Measurements from ENCODE around the gene AP3S2.

- TF ChIP-seq CTCF (IDR thresholded peaks at IDR 0.05) (no peak), EZH2 (IDR thresholded peaks at IDR 0.05; ENCODE audit: borderline replicate concordance, insufficient read depth, low read depth, low read length, poor library complexity, severe bottlenecking) (no peak)
Observed at GRCh38 chr15:89812847-89813320, 80.9 kb downstream of the AP3S2 start.

All from B cell (primary cell).